HG02885 (cell line): Measurements from ENCODE around the gene FGFRL1.

ENCODE experiments used
- ATAC-seq: cut with Tn5 transposase; IDR thresholded peaks from one replicate; pipeline ENCODE4 v1.9.1; 2021; ENCODE audit warnings: mild to moderate bottlenecking; ENCODE audit not compliant: unreplicated experiment, poor library complexity

FGFRL1 gene

GRCh38 chr4:1011022-1011665 is at the start of gene FGFRL1:
Gene FGFRL1 (plus strand): TSS chr4:1011626. CDS start chr4:1012486, 860 bp downstream.
- ATAC-seq, result peak; percentile 45

GRCh38 chr4:962231-963208 is 48.9 kb upstream of the FGFRL1 start:
- ATAC-seq, result no peak

GRCh38 chr4:963276-964225 is 47.9 kb upstream of the FGFRL1 start:
- ATAC-seq, result no peak

GRCh38 chr4:964346-965025 is 46.9 kb upstream of the FGFRL1 start:
- no peak for ATAC-seq

- no peak for ATAC-seq
Observed at GRCh38 chr4:965048-965765, 46.2 kb upstream of the FGFRL1 start.

GRCh38 chr4:965766-966134 is 45.7 kb upstream of the FGFRL1 start:
- no peak for ATAC-seq

- ATAC-seq, result no peak
Observed at GRCh38 chr4:966266-967112, 44.9 kb upstream of the FGFRL1 start.

- ATAC-seq, result no peak
Observed at GRCh38 chr4:967113-968104, 44.0 kb upstream of the FGFRL1 start.

- no peak for ATAC-seq
Observed at GRCh38 chr4:968221-968620, 43.2 kb upstream of the FGFRL1 start.

GRCh38 chr4:968621-969394 is 42.6 kb upstream of the FGFRL1 start:
- ATAC-seq, result no peak

- ATAC-seq, result no peak
Observed at GRCh38 chr4:970046-970745, 41.2 kb upstream of the FGFRL1 start.

GRCh38 chr4:970854-971520 is 40.4 kb upstream of the FGFRL1 start:
- no peak for ATAC-seq

- ATAC-seq, result no peak
Observed at GRCh38 chr4:971666-972500, 39.5 kb upstream of the FGFRL1 start.

- peak; percentile 44 for ATAC-seq
Observed at GRCh38 chr4:972651-973424, 38.6 kb upstream of the FGFRL1 start.
